Measurements from ENCODE around the gene KCNIP1.

GRCh38 chr5:170540271-170540670, 36.5 kb downstream of the KCNIP1 start:
- TF ChIP-seq CTCF (IDR thresholded peaks at IDR 0.05; ENCODE audit: insufficient read depth, low read length) (no peak), POLR2AphosphoS5 (IDR thresholded peaks at IDR 0.05; ENCODE audit: low read depth) (no peak), REST (IDR thresholded peaks at IDR 0.05; ENCODE audit: insufficient replicate concordance, low read depth) (no peak)

Measured in HL-60 (cell line).